NCI-H2196 treated with DMSO at 0.1 percent for 48 hours (cell line): ENCODE measurements around the gene LTBP2.
"Not testable (repeated sequence)": the region's sequence is repeated elsewhere in the genome, so short reads cannot be mapped to it uniquely, and the experiment has no call there.

Source experiments
- DNase-seq: peaks from one replicate; lab custom pipeline; 2025; ENCODE audit not compliant: unreplicated experiment; lab: John Stamatoyannopoulos, UW

Gene LTBP2

GRCh38 chr14:74457565-74457895 is 154.5 kb downstream of the LTBP2 start:
- no peak for DNase-seq

DNA sequence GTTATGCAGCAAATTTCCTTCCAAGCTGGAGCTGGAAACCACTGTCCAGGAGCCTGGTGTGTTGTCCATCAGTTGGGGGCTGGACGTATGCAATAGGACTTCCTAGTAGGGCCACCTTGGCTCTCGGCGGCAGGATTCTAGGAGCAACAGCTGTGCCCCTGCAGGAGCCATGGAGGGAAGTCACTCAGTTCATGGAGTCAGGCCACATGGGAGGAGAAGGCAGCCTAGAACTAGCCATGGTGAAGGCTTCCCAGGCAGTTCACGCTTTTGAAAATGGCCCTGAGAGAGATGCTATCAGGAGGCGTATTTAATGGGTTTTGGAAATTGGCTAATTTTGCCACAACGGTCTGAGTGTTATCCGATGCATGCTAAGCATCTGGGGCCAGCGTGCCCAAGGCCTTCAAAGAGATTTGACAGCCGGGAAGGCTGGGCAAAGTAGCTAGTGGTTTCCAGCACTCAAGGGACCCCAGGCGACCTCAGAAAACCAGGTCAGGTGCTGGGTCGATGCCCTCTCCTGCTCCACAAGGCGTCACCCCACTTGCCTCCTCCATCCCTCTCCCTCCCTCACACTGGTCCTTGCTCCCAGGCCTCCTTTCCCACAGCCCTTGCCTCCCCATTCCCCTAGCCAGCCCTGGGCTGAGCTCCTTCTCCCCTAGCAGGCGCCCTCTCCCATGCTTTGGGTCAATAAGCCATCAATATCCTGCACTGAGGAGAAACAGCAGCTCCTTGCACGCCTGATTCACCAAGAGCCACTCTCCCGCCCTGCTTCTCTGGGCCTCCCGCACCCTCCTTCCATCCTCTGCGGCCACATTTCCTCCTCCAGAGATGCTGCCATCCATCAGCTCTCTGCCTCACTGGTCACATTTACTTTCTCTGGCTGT is 155.1 kb downstream of the LTBP2 start:
- DNase-seq = no peak

DNA sequence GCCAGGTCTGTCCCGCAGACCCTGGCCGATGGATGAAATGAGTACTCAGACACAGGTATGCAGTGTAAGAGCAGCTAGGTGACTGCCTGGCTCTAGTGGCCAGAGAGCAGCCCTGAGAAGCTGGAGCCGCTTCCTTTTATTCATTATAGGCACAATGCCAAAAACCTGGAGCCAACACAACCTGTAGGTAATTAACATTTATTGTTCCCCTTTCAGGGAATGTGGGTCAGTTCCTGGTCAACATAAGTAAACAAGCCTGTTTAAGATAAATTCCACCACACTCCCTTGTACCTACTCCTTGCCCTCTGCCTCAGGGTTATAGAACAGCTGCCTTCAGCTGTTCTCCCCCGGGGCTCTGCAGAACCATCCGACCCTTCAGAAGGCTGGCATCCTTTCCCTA is 157.6 kb downstream of the LTBP2 start:
- not testable (repeated sequence) for DNase-seq
